K562 (cell line): ENCODE results near the gene OTOGL. TPM values are rescaled to one million over a fixed set of nuclear protein-coding genes. Genes with fewer than 3 reads are reported as not detected.

Experiments used
- ATAC-seq: fragments of 200-7000 bp; cut with Tn5 transposase; 3 replicates; pipeline ENCODE4 v1.9.1; 2020; ENCODE audit warnings: moderate library complexity
- BruUV-seq: library from RNA; stranded (reverse); fragments of 400-500 nt; replicated peaks from 2 replicates; lab custom pipeline; 2021; lab: Mats Ljungman, UMichigan
- CTCF ChIA-PET: fragments of 300-600 bp; formaldehyde crosslinking; extraction: SDS; loops from one replicate; lab custom pipeline; 2021; ENCODE audit warnings: low intra/inter-chr PET ratio; lab: Yijun Ruan, JAX
- POLR2A ChIA-PET: fragments of 300-600, 350-650 bp; sonication (Branson Sonifier 250); formaldehyde crosslinking; extraction: SDS; loops from one replicate; lab custom pipeline; 2021; ENCODE audit warnings: antibody characterized with exemption, inconsistent platforms; lab: Yijun Ruan, JAX
- DNase-seq, 4 experiments: peaks; one replicate each; pipeline versions ENCODE4 v3.0.0 to v3.0.0-alpha.2; 2011 to 2018; ENCODE audit warnings: low spot score in 3 of 4, mixed read lengths in 3 of 4; ENCODE audit errors: extremely low read depth in 1 of 4
- FAIRE-seq: peaks from 2 replicates; lab custom pipeline; 2011; peaks lifted over from hg19 to GRCh38; lab: Jason Lieb, UNC
- H2AFZ ChIP-seq: 2 replicates; pipeline ENCODE4 v1.6.0; 2011; ENCODE audit warnings: low read depth, low read length, control low read depth, inconsistent platforms
- H3K27ac ChIP-seq: fragments of 200-600 bp; 3 replicates; pipeline ENCODE4 v1.8.0; 2011; ENCODE audit warnings: low read depth, mild to moderate bottlenecking, control low read depth, inconsistent platforms, low read length, moderate library complexity, mixed read lengths; ENCODE audit errors: extremely low read depth
- H3K27me3 ChIP-seq, 2 experiments: fragments of 300-600 bp in 1 of 2; 2 replicates in 1 of 2; 3 replicates in 1 of 2; pipeline versions ENCODE4 v1.6.0 to v1.8.0; 2011; ENCODE audit warnings: inconsistent platforms in 2 of 2, low read length in 2 of 2, mild to moderate bottlenecking in 1 of 2, mixed read lengths in 1 of 2, moderate library complexity in 1 of 2; ENCODE audit not compliant: control insufficient read depth in 2 of 2, insufficient read depth in 2 of 2
- H3K36me3 ChIP-seq: fragments of 300-600 bp; 3 replicates; pipeline ENCODE4 v1.8.0; 2011; ENCODE audit warnings: mild to moderate bottlenecking, low read length, inconsistent platforms; ENCODE audit not compliant: control insufficient read depth, insufficient read depth
- H3K4me1 ChIP-seq, 2 experiments: fragments of 200-600 bp in 1 of 2; replicated peaks in 1 of 2; 2 replicates in 1 of 2; 3 replicates in 1 of 2; pipeline versions ENCODE4 v1.5.1 to v1.8.0; 2011; ENCODE audit warnings: inconsistent platforms in 2 of 2, low read length in 2 of 2, mild to moderate bottlenecking in 1 of 2, mixed read lengths in 1 of 2, moderate library complexity in 1 of 2; ENCODE audit not compliant: control insufficient read depth in 2 of 2, insufficient read depth in 2 of 2
- H3K4me2 ChIP-seq: 2 replicates; pipeline ENCODE4 v1.6.1; 2011; ENCODE audit warnings: low read length, control low read depth, inconsistent platforms, mixed read lengths; ENCODE audit not compliant: insufficient read depth
- H3K4me3 ChIP-seq: fragments of 200-600 bp; sonication (generic), shearing (Covaris generic); 2 replicates; pipeline ENCODE4 v1.5.1; 2016; ENCODE audit warnings: control low read depth, inconsistent platforms
- H3K79me2 ChIP-seq: fragments of 200-600 bp; 3 replicates; pipeline ENCODE4 v1.8.0; 2011; ENCODE audit warnings: low read length, inconsistent platforms; ENCODE audit not compliant: control insufficient read depth, insufficient read depth
- H3K9ac ChIP-seq, 2 experiments: 2 replicates each; pipeline versions ENCODE4 v1.6.0 to v1.6.1; 2011; ENCODE audit warnings: low read depth in 2 of 2, low read length in 2 of 2, control low read depth in 1 of 2, inconsistent platforms in 1 of 2, mild to moderate bottlenecking in 1 of 2, mixed read lengths in 1 of 2; ENCODE audit not compliant: insufficient read depth in 1 of 2
- H3K9me1 ChIP-seq: one replicate; pipeline ENCODE4 v1.6.0; 2011; ENCODE audit warnings: inconsistent platforms, mild to moderate bottlenecking, low read length, moderate library complexity; ENCODE audit not compliant: control insufficient read depth, insufficient read depth
- H3K9me3 ChIP-seq: replicated peaks from 2 replicates; pipeline ENCODE4 v1.5.1; 2011; ENCODE audit warnings: low read depth, low read length, inconsistent platforms; ENCODE audit not compliant: control insufficient read depth, insufficient read depth
- H4K20me1 ChIP-seq: replicated peaks from 2 replicates; pipeline ENCODE4 v1.6.1; 2011; ENCODE audit warnings: low read length, inconsistent platforms, mixed read lengths; ENCODE audit not compliant: control insufficient read depth, insufficient read depth
- ADNP ChIP-seq: fragments of 200-800 bp; sonication (Bioruptor generic); IDR thresholded peaks from 2 replicates; pipeline ENCODE4 v1.6.1; 2016; ENCODE audit warnings: missing genetic modification characterization, missing compliant biosample characterization
- BHLHE40 ChIP-seq: IDR thresholded peaks from 2 replicates; pipeline ENCODE4 v1.6.1; 2011; ENCODE audit warnings: low read length, improper control_type of control experiment
- FOXJ2 ChIP-seq: fragments of 200-800 bp; sonication (Bioruptor generic); IDR thresholded peaks from 2 replicates; pipeline ENCODE4 v1.6.1; 2016; ENCODE audit warnings: missing genetic modification characterization, missing compliant biosample characterization
- HMG20A ChIP-seq: fragments of 450-650 bp; formaldehyde crosslinking; conservative IDR thresholded peaks from 2 replicates; pipeline ENCODE4 v1.4.0; 2020; ENCODE audit warnings: mild to moderate bottlenecking, mixed read lengths
- MECOM ChIP-seq: fragments of 250-450 bp; sonication (Bioruptor Pico); IDR thresholded peaks from 2 replicates; pipeline ENCODE4 v1.8.0; 2022; ENCODE audit warnings: inconsistent platforms
- NFE2L1 ChIP-seq: fragments of 450-650 bp; IDR thresholded peaks from 2 replicates; pipeline ENCODE4 v1.6.1; 2016; ENCODE audit warnings: missing genetic modification characterization, low read depth, mild to moderate bottlenecking, missing compliant biosample characterization, moderate library complexity, borderline replicate concordance
- NFIC ChIP-seq: fragments of 450-650 bp; IDR thresholded peaks from 2 replicates; pipeline ENCODE4 v1.6.1; 2017; ENCODE audit warnings: mild to moderate bottlenecking, inconsistent platforms
- NFRKB ChIP-seq: fragments of 450-650 bp; IDR thresholded peaks from 2 replicates; pipeline ENCODE4 v1.6.1; 2016; ENCODE audit warnings: low read depth
- PPARD ChIP-seq: fragments of 250-450 bp; sonication (Bioruptor Pico); IDR thresholded peaks from 2 replicates; pipeline ENCODE4 v1.8.0; 2022; ENCODE audit warnings: inconsistent platforms, mild to moderate bottlenecking, moderate library complexity
- SIN3B ChIP-seq: fragments of 450-650 bp; IDR thresholded peaks from 2 replicates; pipeline ENCODE4 v1.6.1; 2017; ENCODE audit warnings: low read depth, mild to moderate bottlenecking, moderate library complexity
- STAT5A ChIP-seq: IDR thresholded peaks from 2 replicates; pipeline ENCODE4 v1.6.1; 2012; ENCODE audit warnings: low read length, inconsistent platforms, borderline replicate concordance
- TCF3 ChIP-seq: sonication (generic); formaldehyde crosslinking; IDR thresholded peaks from 2 replicates; pipeline ENCODE4 v1.4.0; 2020; ENCODE audit warnings: mild to moderate bottlenecking, missing genetic modification reagents
- ZC3H8 ChIP-seq: fragments of 450-650 bp; IDR thresholded peaks from 2 replicates; pipeline ENCODE4 v1.6.1; 2017
- ZNF175 ChIP-seq: fragments of 200-800 bp; sonication (Bioruptor generic); IDR thresholded peaks from 2 replicates; pipeline ENCODE4 v1.6.1; 2016; ENCODE audit warnings: low read depth, mild to moderate bottlenecking, missing genetic modification characterization, missing compliant biosample characterization
- ZNF57 ChIP-seq: fragments of 450-650 bp; formaldehyde crosslinking; IDR thresholded peaks from 2 replicates; pipeline ENCODE4 v1.4.0; 2020; ENCODE audit warnings: mild to moderate bottlenecking, moderate library complexity
- ZNF644 ChIP-seq: fragments of 200-800 bp; sonication (Bioruptor generic); IDR thresholded peaks from 2 replicates; pipeline ENCODE4 v1.6.1; 2016; ENCODE audit warnings: low read depth, missing genetic modification characterization, missing compliant biosample characterization
- ZZZ3 ChIP-seq: fragments of 450-650 bp; IDR thresholded peaks from 2 replicates; pipeline ENCODE4 v1.6.1; 2016; ENCODE audit warnings: antibody characterized with exemption, mild to moderate bottlenecking, moderate library complexity
- WGBS: fragments of 100-300 bp; shearing (Covaris generic); methylation state at CpG from one replicate; pipeline ENCODE4 v1.1.6; 2016; ENCODE audit warnings: low coverage, mixed read lengths; ENCODE audit not compliant: insufficient coverage; ENCODE audit errors: missing lambda C conversion rate; 5-methylcytosine and 5-hydroxymethylcytosine counted together
- in situ Hi-C: fragments of 300-500 bp; cut with MboI; formaldehyde crosslinking; loops from 4 replicates; pipeline ENCODE4 v1.15.0; 2018; ENCODE audit warnings: inconsistent platforms, mixed read lengths
- intact Hi-C: fragments of 100-400 bp; cut with micrococcal nuclease; formaldehyde crosslinking; loops from 2 replicates; pipeline ENCODE4 v1.14.2; 2022
- polyA plus RNA-seq, 8 experiments: library from polyadenylated mRNA; depleted of rRNA in 4 of 8; stranded (reverse) in 5 of 8; unstranded in 3 of 8; fragments of >200 nt; fragmentation: Nextera tagmentation in 2 of 8; fragmentation: Illumina TruSeq in 1 of 8; extraction: Ambion mirVana in 2 of 8; extraction: Trizol in 1 of 8; gene quantifications; 2 replicates each; pipeline versions ENCODE4 v1.2.1 to v1.2.3, GENCODE V29; 2011 to 2014; ENCODE audit warnings: inconsistent platforms in 1 of 8, missing spikeins in 1 of 8
- total RNA-seq, 7 experiments: library from RNA; depleted of rRNA in 6 of 7; stranded (reverse); fragments of >200 nt in 6 of 7; fragmentation: Illumina TruSeq in 2 of 7; extraction: Trizol in 2 of 7; gene quantifications; 2 replicates each; pipeline versions ENCODE4 v1.2.1 to v1.2.3, GENCODE V29; 2011 to 2021; ENCODE audit warnings: low replicate concordance in 1 of 7
- TF ChIP-seq, protein P1 (sequence below): fragments of 450-650 bp; IDR thresholded peaks from 2 replicates; pipeline ENCODE4 v1.6.1; 2016
- TF ChIP-seq, protein P2 (sequence below): fragments of 250-450 bp; sonication (Bioruptor Pico); IDR thresholded peaks from 2 replicates; pipeline ENCODE4 v1.5.0; 2021
- TF ChIP-seq, protein P3 (sequence below): fragments of 450-650 bp; IDR thresholded peaks from 2 replicates; pipeline ENCODE4 v1.6.1; 2016; ENCODE audit warnings: low read depth, mild to moderate bottlenecking, moderate library complexity
- TF ChIP-seq, protein P4 (sequence below): fragments of 450-650 bp; IDR thresholded peaks from 2 replicates; pipeline ENCODE4 v1.6.1; 2017; ENCODE audit warnings: mild to moderate bottlenecking, moderate library complexity

OTOGL gene
- total and polyA plus RNA-seq, 9 of the 15 experiments (the other 6 are each of a cell fraction or from before 2014, with no cell fraction given): 0.02 to 0.03 TPM; not detected in 7

DNA sequence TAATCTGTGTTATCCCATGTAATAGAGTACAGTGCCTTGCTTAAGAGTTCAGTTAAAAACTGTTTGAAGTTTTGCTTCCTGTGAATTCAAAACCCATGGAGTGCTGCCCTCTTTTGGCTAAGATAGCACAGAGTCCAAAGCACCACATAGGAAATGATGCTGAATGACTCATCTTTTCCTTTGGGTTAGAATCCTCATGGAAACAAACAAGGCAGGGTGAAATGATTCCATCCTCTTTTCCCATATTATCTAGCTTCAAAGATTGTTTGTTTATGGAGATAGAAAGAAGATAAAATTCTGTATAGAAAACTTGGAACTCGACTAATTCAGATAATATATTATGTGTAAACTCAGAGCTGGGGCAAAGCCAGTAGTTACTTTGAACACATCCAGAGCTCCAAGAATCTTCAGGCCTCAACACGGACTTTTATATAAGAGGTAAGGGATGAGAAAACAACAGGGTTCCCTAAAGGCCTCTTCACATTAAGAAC is 87.4 kb downstream of the OTOGL start (continued):
- TF ChIP-seq SIN3B (no peak), STAT5A (no peak)

DNA sequence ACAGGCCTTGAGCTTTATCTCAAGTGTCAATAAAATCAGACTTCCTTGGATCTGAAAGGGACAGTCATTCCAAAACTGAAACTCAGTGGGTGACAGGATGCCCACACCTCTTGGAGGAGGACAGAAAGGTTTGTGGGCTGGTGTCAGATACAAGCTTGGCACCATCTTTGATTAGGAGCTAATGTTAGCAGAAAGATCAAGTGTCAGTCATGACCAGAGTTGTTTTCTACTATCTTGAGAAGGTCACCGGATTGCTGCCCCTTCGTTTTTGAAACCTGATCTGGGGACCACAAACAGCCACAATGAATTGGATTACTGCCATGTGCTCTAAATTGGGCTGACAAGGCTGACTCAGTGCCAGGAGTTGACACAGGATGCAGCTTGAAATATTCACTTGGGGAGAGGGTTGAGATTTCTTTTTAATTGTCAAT is 88.3 kb downstream of the OTOGL start:
- FAIRE-seq: no peak
- H3K79me2 ChIP-seq: no peaks in the 10 kb centered on the region
- in situ Hi-C loops: no loop called here
- no peak overlapping the region for H3K4me2 ChIP-seq
- H3K9ac ChIP-seq: no peak overlapping the region
- no peaks in the 10 kb centered on the region for H3K4me1 ChIP-seq
- no peaks in the 10 kb centered on the region for H3K27me3 ChIP-seq
- H2AFZ ChIP-seq: no peak overlapping the region
- H3K36me3 ChIP-seq: no peaks in the 10 kb centered on the region
- H4K20me1 ChIP-seq: no peaks in the 10 kb centered on the region
- ChIA-PET POLR2A (interaction anchor here (0.5 kb wide), 1 partner anchor 425 kb away, joined by 4 read pairs; no protein-coding TSS in a partner anchor), CTCF (no interaction called here)
- H3K9me3 ChIP-seq: no peaks in the 10 kb centered on the region
- no peak overlapping the region for H3K27ac ChIP-seq
- no peaks in the 10 kb centered on the region for H3K9me1 ChIP-seq
- no TSS peak for BruUV-seq
- intact Hi-C loops: loop anchor here (5.0 to 10.0 kb wide), 2 partner anchors 303 to 640 kb away; no protein-coding TSS in a partner anchor
- 0% methylated on average over 2 of the region's 2 CpGs for WGBS
- no peak for DNase-seq
- no peak overlapping the region for H3K4me3 ChIP-seq
- no peak for ATAC-seq
- TF ChIP-seq, protein P1, sequence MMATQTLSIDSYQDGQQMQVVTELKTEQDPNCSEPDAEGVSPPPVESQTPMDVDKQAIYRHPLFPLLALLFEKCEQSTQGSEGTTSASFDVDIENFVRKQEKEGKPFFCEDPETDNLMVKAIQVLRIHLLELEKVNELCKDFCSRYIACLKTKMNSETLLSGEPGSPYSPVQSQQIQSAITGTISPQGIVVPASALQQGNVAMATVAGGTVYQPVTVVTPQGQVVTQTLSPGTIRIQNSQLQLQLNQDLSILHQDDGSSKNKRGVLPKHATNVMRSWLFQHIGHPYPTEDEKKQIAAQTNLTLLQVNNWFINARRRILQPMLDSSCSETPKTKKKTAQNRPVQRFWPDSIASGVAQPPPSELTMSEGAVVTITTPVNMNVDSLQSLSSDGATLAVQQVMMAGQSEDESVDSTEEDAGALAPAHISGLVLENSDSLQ: 0 out of 2 replicates have a peak, but pooled peaks have one; percentile 10
- no peak for TF ChIP-seq HMG20A (CRISPR knock-in tag)
- no peak for TF ChIP-seq FOXJ2 (tag)
- TF ChIP-seq, protein P2, sequence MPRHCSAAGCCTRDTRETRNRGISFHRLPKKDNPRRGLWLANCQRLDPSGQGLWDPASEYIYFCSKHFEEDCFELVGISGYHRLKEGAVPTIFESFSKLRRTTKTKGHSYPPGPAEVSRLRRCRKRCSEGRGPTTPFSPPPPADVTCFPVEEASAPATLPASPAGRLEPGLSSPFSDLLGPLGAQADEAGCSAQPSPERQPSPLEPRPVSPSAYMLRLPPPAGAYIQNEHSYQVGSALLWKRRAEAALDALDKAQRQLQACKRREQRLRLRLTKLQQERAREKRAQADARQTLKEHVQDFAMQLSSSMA (CRISPR knock-in tag): no peak
- TF ChIP-seq MECOM (CRISPR knock-in tag): no peak
- no peak for TF ChIP-seq ZNF57 (CRISPR knock-in tag)
- no peak for TF ChIP-seq PPARD (CRISPR knock-in tag)
- TF ChIP-seq TCF3 (CRISPR knock-in tag): no peak
- TF ChIP-seq ADNP (tag): no peak
- TF ChIP-seq ZNF175 (CRISPR knock-in tag): no peak
- no peak for TF ChIP-seq NFRKB
- TF ChIP-seq ZNF644 (tag): no peak
- TF ChIP-seq, protein P3, sequence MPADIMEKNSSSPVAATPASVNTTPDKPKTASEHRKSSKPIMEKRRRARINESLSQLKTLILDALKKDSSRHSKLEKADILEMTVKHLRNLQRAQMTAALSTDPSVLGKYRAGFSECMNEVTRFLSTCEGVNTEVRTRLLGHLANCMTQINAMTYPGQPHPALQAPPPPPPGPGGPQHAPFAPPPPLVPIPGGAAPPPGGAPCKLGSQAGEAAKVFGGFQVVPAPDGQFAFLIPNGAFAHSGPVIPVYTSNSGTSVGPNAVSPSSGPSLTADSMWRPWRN: no peak
- no peak for TF ChIP-seq NFE2L1 (tag)
- TF ChIP-seq BHLHE40: no peak
- no peak for TF ChIP-seq ZC3H8
- TF ChIP-seq, protein P4, sequence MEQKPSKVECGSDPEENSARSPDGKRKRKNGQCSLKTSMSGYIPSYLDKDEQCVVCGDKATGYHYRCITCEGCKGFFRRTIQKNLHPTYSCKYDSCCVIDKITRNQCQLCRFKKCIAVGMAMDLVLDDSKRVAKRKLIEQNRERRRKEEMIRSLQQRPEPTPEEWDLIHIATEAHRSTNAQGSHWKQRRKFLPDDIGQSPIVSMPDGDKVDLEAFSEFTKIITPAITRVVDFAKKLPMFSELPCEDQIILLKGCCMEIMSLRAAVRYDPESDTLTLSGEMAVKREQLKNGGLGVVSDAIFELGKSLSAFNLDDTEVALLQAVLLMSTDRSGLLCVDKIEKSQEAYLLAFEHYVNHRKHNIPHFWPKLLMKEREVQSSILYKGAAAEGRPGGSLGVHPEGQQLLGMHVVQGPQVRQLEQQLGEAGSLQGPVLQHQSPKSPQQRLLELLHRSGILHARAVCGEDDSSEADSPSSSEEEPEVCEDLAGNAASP: no peak
- TF ChIP-seq NFIC: peak; percentile 31; the same call in 1 of the 2 replicates
- no peak for TF ChIP-seq ZZZ3
